HCT116 (cell line): ENCODE measurements around the gene MBOAT7.

Source experiments
- CEBPB ChIP-seq: IDR thresholded peaks from 2 replicates; pipeline ENCODE4 v1.6.1; 2012; ENCODE audit warnings: low read depth
- EZH2 ChIP-seq: fragments of 200-600 bp; sonication (generic); IDR thresholded peaks from 2 replicates; pipeline ENCODE4 v1.6.1; 2017; ENCODE audit warnings: antibody characterized with exemption, mixed run types
- POLR2A ChIP-seq: IDR thresholded peaks from 2 replicates; pipeline ENCODE4 v1.7.0; 2011; ENCODE audit warnings: borderline replicate concordance; ENCODE audit not compliant: insufficient read depth, insufficient read length; ENCODE audit errors: extremely low read depth
- TCF7L2 ChIP-seq: IDR thresholded peaks from 2 replicates; pipeline ENCODE4 v1.7.0; 2011; ENCODE audit warnings: borderline replicate concordance, inconsistent platforms; ENCODE audit not compliant: insufficient read depth, insufficient read length; ENCODE audit errors: extremely low read depth

- TF ChIP-seq POLR2A, result peak; percentile 44
- TF ChIP-seq TCF7L2, result no peak
- TF ChIP-seq CEBPB, result no peak
- TF ChIP-seq EZH2, result no peak
Observed at GRCh38 chr19:54189145-54189734, at the start of gene MBOAT7.
